HG02642 (cell line): ENCODE data around the gene LNX2.

ENCODE experiments used
- ATAC-seq: cut with Tn5 transposase; IDR thresholded peaks from one replicate; pipeline ENCODE4 v1.9.1; 2021; ENCODE audit warnings: mild to moderate bottlenecking; ENCODE audit not compliant: unreplicated experiment, poor library complexity

The LNX2 gene

DNA sequence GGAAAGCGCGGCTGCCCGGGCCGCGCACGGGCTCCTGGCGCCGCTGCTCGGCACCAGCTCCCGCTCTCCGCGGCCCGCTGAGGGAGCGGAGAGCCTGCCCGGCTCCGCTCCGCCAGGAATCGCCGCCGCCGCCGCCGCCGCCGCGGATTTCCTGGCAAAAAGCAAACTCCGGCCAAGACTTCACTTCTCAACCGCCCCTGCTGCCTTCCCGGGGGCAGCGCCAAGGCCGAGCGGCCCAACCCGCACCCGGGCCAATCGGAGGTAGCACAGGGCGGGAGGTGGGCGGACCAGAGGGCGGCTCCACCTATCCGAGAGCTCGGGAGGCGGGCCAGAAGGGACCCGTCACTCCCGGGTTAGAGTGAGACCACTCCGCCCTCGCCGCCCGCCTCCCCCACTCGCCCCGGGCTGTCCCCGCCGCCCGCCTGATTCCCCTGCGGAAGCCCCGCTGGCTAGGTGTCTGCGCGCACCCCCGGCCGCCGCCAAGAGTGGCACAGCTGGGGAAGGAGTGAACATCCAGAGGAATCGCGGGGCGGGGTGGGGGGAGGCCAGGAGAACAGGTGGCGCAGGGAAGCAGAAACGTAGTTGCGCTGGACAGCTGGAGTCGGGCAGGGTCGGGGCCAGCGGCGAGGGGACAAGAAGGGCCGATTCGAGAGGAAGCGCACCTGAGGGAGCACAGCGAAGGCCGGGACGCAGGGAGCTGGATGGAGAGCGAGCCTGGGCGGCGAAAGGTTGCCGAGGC, at the start of gene LNX2:
Gene LNX2, minus strand, starts transcription at position 153 of the 739 bp plus-strand sequence. CDS start 38,826 bp downstream, outside the sequence.
- ATAC-seq: peak; percentile 90

DNA sequence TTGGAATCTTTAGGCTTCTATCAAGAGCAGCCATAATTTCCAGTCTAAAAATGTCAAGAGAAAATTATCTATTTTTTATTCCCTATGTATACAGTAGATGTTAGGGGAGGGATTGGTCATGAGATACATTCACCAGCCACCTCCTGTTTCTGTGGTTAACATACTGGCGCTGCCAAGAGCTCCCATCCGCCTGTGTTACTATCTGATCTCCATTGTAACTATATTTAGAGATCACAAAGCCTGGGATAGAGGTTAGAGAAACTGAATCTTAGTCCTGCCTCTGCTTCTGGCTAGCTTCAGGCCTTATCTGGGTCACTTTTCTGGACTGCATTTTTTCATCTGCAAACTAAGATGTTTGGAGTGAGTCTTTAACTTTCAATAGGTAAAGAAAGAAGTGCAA, 47.6 kb upstream of the LNX2 start:
- ATAC-seq: no peak

DNA sequence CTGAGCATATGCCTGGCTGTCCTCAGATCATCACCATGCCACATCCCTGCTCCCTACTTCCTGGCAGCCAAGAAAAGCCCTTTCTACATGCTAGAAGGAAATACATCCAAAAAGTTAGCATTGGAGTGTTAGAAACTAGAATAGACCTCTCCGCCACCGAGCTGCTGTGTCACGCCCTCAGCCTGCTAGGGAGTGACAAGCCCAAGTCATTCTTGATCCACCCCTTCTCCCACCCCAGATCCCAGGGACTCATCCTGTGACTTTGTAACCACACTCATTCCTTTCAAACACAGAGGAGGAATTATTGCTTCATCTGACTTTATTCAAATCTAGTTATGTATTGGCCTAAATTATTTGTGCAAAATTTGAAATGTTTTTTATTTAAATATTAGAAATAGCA, 46.6 kb upstream of the LNX2 start:
- no peak for ATAC-seq

DNA sequence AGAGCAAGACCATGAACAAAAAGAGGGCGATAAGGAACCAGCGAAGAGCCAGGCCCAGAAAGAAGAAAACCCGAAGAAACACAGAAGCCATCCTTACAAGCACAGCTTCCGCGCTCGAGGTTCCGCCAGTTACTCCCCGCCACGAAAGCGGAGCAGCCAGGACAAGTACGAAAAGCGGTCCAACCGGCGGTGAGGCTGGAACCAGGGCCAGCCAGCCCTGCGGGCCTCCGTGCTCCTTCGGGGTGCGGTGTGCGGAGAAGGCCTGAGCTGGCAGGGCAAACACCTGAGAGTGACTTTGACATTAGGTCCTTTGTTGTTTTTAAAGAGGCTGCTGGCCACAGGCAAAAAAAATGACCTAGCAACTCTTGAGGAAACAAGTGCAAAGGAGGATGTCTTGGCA, 45.4 kb upstream of the LNX2 start:
- ATAC-seq: no peak

DNA sequence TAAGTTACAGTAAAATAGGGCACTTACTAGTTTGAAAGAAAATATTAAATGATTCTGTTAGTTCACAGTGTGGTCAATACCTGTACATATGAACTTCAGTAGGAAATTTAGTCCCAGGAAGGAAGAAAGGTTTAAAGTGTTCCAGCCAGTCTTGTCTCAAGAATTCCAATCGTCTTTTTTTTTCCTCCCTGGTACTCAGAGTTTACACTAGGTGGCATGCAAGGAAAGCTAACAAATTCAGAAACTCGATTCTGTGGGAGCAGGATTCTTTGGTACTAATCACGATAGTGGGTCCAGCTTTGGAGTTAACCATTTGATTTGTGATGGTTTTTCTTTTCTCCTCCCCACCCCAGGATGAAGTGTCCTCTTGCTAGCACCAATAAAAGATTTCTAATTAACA, 45.0 kb upstream of the LNX2 start:
- ATAC-seq: no peak

DNA sequence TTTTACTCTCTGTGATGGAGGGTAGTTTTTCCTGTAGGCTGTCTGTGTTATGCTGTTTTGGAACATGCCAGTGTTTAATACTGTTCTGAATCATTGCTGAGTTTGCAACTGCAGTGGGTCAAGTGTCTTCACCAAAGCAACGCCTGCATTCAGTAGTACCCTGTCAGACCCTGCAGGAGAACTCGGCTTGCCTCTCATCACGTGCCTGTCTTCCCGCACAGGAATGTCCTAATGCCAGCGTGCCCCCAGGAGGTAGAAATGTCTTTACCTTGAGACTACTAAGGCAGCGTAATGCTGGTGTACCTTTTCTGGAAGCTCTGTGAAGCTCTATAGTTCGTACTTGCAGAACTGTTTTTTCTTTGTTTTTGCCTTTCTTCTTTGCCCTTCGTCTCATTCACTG, 43.6 kb upstream of the LNX2 start:
- ATAC-seq: no peak

DNA sequence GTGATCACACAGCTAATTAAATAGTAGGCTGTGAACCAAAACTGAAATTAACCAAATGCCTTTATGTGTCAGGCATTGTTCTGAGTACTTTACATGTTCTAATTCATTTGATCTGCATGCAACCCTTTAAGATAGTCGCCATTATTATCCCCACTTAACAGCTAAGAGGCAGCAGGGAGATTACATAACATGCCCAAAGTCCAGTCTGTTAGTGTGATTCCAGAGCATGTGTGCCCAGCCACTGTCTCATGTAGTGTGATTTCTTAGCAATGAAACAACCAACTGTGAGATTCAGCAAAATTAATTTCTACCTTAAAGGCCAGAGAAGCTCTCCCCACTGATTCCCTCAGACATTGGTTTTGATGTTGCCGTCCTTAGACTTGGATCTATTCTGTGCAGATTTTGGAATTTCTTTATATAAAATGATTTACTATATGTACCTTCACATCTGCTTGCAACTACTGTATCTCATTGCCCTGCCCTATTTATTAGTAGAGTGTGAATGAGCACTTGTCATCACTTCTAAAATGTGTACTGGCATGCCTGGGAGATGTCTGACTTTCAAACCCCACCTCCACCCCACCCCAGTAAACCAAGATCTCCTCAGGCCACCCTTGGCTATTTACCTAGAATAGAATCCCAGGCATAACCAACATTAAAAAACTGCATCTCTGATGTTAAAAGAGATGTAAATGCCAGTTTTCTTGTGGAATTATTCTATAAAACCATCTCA, 42.6 kb upstream of the LNX2 start:
- no peak for ATAC-seq

DNA sequence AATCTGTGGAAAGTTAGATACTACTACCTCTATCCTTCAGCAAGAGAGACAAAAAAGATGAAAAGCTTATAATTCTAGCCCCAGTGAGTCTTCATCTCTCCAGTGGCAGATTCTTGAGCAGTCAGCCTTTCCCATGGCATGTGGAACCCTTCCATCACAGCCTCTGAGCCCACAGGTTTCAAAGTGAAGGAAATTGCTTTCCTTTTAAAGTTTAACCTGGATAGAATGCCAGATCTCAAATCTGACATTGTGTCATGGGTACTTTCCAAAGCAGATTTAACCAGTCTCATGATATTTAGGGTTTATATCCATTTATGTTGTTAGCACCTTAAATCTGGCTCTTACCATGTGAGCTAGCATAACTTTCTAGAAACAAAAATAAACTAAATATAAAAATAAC, 40.7 kb upstream of the LNX2 start:
- ATAC-seq: no peak

DNA sequence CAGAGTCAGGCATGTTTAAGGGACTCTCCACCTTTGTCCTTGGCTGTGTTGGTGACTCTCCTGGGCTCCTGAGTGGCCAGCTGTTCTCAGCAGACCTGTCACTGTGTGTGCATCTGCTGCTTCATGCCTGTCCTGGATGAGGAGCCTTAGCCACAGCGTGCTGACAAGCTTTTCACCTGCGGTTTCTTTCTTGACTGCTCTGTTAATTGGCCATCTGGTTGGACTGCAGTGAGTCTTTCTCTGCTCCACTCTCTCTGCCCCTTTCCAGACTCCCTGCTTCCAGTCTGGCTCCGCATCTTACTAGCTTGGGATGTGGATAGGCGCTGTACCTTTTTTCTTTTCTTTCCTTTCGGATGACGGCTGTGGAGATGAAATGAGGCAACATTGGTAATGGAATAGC, 40.2 kb upstream of the LNX2 start:
- no peak for ATAC-seq

DNA sequence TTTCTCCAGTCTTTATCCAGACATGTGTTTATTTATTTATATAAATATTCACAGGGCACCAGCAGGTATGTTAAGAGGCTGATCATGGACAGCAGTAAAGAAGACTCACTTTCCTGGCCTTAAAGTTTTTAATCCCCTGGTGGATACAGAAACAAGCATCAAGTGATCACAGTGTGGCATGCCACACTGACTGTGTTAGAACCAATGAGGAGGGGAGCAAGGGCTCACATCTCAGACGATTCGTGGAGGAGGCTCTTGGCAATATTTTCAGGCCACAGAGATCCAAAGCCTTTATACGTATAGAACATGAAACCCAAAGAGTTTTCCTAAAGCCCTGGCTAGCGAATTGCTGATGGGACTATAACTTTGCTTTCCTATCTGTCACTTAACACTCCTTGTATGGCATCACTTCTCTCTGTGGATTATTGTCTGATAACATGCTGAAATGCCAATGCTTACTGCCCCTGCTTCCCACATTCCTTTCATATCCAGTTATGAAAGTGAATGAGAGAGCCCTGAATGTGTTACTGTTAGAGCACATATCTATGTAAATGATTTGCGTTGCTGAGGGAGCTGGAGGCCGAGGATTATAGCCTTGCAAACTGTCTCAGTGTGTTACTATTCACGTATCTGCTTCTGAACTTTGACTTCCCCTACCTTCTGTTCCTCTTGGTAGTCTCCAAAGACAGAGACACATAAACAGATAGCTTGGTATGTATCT, 39.0 kb upstream of the LNX2 start:
- ATAC-seq: no peak

DNA sequence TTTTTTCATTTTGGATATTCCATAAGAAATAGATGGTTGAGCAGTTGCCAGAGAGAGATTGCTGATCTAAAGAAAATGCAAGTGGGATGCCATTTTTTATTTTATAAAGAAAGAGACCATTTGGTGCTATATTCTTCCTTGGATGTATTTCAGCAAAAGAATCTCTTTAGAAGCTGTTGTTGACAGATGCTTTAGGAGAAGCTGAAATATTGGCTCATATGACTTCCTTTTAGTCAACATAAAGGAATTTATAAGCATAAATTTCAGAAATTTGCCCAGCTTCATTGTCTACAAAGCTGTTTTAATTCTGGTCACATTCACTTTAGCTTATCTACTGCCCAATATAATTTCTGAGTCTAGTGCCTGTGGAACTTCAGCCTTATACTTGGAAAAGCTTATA, 38.2 kb upstream of the LNX2 start:
- ATAC-seq: no peak

DNA sequence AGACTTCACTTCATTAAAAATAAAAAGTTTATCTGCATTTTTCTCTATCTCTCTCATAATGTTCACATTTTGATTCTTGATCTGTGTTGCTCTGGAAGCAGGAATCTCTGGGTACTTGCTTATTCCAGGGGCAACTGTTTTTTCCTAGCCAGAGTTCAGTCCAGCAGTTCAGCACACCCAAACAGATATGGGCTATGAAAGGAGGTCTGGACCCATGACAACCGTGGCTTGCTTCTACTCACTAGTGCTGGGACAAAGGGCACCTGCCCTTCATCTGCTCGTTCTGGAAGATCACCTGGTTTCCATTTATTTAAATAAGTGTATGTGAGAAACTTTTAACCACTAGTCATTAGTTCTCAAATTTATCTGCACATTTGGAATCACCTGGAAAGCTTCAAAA, 37.4 kb upstream of the LNX2 start:
- no peak for ATAC-seq

DNA sequence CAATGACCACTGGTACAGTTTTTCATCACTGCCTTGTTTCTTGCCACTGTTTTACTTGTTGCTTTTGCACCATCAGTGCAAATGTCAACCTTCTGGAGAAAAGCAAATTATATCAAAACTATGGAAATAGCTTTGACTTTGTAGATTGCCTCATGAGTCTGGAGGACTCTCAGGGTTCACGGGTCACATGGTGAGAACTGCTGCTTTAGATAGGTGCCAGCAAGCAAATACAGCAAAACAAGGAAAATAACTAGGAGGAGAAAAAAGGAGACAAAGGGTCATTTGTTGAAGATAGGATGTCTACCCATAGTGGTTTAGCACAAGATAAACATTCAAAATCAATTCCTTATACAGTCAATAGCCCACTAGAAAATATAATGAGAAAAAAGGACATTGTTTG, 34.5 kb upstream of the LNX2 start:
- ATAC-seq: no peak

DNA sequence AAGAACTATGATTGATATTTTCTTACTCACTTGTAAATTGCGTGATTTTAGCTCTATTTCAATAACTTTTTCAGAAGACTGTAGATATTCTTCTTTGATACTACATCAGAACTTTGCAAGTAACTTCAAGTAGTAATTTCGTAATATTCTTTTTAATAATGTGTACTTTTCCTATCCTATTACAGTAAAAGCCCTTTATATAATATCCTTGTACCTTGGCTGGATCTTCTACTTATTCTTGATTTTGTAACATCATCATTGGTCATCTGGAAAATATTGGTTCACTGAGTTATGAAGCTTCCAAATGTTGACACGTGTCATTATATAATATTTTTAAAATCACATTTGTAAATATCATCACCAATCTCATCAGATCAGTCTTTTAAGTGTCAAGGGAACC, 33.7 kb upstream of the LNX2 start:
- no peak for ATAC-seq

DNA sequence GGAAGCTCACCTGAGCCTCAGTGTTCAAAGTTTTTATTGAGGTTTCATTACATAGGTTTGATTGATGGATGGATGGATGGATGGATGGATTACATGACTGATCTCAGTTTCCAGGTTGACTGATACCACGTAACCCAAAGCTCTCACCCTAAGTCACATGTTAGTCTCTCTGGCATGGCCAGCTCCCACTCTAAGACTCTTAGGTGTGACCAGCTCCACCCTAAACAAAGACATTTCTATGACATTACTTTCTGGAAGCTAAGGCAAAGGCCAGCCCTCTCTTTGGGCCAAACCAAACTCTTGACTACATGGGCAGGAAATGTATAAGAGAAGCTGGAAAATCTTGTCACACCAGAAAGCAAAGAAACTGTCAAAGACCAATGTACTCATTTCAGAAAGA, 30.0 kb upstream of the LNX2 start:
- ATAC-seq: no peak

DNA sequence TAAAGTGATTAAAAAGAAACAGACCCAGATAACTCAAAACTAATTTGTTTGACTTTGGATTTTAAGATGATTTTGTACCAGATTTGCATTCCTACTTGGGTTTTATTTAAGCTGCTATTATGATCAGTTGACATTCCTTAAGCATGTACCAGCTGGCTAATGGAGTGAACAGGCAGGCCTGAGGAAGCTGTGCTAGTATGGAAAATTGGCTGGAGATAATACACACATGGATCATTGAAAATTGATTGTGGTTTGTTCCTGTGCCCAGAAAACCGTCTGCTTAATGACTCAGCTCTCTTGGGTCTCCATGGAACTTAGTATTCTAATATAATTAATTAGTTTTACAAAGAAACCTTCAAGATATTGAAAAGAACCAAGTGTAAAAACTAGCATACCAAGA, 24.0 kb upstream of the LNX2 start:
- no peak for ATAC-seq

DNA sequence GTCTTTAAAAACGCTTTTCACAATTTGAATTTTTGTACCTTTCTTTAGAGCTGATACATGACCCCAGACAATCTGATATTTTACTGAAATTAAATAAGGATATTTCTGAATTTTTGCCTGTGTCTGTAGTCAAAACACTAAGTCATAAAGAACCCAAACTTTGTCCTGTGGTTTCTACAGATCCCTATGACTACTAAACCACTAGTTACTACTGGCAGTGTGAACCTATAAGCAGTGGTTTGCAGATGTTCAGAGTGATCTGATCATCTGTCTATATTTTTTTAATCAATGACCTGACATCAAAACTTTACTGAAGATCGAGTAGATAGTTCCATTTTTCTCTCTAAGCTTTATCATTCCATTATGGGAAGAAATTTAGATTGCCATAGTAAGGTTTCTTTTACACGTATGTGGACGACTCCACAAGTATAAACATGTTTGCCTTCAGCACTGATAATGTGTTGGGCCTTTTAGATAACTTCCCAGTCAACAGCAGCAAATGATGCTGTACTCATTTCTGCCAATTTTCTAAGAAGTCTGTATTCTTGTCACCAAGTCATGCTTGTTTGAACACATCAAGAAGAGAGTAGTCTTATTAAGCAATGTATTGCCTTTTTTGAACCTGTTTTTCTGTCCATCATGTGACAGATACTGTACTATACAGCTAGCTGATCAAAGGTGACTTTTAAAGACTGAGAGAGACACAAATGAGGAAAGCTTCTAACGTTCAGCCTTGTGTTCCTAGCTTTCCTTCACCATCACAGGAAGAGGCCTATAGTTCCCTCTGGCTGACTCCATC, 23.2 kb upstream of the LNX2 start:
- no peak for ATAC-seq

DNA sequence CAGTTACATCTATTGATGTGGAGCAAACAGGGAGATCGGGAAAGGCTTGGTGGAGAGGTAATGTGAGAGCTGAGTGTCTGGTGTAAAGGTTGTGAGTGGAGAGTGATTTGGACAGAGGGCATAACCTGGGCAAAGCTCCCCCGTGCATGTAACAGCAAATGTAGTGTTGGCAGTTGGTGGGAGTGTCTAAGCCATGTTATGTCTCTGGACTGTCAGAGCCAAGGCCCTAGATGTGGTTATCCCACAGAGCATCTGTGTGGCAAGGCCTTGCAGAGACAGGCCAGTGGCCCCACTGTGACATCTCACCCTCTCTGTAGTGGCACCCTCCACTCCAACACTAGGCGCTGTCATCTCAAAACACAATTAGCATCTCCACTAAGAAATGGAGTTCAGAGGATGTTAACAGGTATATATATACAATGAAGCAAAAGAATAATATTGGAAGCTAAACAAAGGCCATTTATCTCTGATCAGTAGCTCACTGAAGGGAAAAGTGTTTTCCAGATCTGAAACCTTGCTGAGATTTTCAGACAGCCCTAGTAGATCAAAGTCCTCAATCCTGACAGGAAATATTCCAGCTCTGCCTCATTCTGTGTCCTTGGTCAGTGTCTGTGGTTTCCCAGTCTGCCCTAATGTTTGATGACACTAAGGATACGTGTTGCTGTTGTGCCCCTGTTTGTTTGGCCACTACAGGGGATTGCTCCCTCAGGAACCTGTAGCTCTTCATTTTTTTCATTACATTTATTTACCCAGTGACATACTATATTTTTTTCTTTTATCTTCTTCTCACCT, 21.6 kb upstream of the LNX2 start:
- ATAC-seq: no peak

DNA sequence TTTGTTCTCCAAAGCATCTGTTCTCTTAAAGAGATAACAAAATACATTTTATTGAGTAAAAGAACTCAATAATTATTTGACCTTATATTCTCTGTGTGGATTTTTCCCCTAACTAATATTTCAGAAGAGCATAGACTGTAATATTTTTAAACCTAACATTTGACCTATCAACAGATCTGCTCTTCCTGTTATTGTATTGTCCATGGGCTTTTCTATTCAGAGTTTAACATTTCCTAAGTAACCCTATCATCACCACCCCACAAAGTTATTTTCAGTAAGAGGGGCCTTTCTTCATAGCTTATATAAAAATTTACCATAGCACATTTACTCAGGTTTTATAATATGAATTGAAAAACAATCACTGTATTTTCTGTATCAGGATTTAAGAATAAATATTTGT, 18.9 kb upstream of the LNX2 start:
- no peak for ATAC-seq

DNA sequence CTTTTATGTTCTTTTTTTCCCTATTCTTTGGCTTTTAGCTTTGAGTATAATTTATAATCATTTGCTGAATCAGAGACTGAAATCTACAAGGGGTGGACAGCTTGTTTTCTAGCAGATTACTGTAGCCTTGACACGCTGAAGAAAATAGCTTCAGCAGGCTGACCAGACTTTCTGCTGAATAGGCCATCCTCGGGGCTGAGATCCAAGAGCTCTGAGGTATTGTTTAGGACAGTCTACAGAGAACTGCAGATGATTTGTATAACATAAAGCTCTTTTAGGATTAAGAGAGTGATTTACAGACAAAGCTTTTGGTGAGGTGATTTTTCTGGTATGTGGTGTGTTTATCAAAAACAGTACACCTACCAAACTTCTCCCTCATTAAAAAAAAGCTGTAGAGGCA, 18.2 kb upstream of the LNX2 start:
- no peak for ATAC-seq
